Measurements from ENCODE around the gene TP53BP2.

DNA sequence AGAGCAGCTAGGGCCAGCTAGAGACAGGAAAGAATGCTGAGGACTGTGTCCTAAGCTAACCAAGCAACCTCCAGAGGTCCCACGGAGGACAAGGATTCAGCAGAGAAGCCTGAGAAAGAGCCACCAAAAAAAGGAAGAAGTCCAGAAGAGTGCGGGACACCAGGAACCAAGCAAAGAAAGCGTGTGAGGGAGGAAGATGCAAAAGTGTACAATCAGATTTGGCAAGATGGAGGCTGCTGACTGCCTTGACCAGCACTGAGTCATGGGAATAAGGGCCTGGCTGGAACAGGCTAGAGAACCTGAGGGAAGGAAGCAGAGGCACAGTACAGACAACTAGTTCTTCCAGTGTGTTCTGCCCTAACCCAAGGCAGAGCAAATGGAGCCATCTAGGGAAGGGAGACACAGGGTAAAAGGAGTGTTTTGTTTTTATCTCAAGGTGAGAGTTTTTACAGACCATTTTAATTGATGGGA is 18.5 kb downstream of the TP53BP2 start:
- no peak for TF ChIP-seq CTCF (conservative IDR thresholded peaks at IDR 0.05)
- no peak for TF ChIP-seq ZFX (IDR thresholded peaks at IDR 0.05)

Measured in C4-2B (cell line).